ENCODE data around the gene KLHDC2. TPM values are rescaled to one million over a fixed set of nuclear protein-coding genes. Genes with fewer than 3 reads are reported as not detected.
A peak's percentile ranks its signal among the peaks of the same experiment; 100 is the strongest.

Gene KLHDC2
- polyA plus RNA-seq, 1 of the 3 experiments (the other 2 are of a cell fraction) = 41.1 TPM

- TF ChIP-seq SIN3A (IDR thresholded peaks at IDR 0.05; ENCODE audit: borderline replicate concordance, low read depth, low read length) (peak; percentile 81; the same call in 1 of the 2 replicates), RCOR1 (IDR thresholded peaks at IDR 0.05; ENCODE audit: low read length) (no peak), FOXJ3 (CRISPR knock-in tag; IDR thresholded peaks at IDR 0.05) (no peak), NRF1 (IDR thresholded peaks at IDR 0.05; ENCODE audit: low read depth, low read length) (no peak), CHD2 (IDR thresholded peaks at IDR 0.05; ENCODE audit: low read length, partially characterized antibody) (peak; percentile 18), RXRA (IDR thresholded peaks at IDR 0.05; ENCODE audit: borderline replicate concordance, low read depth) (0 out of 2 replicates have a peak, but pooled peaks have one; percentile 17), RAD21 (IDR thresholded peaks at IDR 0.05; ENCODE audit: low read length) (no peak), MEF2A (IDR thresholded peaks at IDR 0.05; ENCODE audit: borderline replicate concordance, low read depth) (no peak), FOSL2 (IDR thresholded peaks at IDR 0.05; ENCODE audit: borderline replicate concordance, low read depth) (no peak), JUND (IDR thresholded peaks at IDR 0.05) (no peak), FOXM1 (IDR thresholded peaks at IDR 0.05; ENCODE audit: low read depth) (0 out of 2 replicates have a peak, but pooled peaks have one; percentile 46), GABPA (IDR thresholded peaks at IDR 0.05; ENCODE audit: low read depth) (peak; percentile 84), MXI1 (IDR thresholded peaks at IDR 0.05; ENCODE audit: low read depth, low read length) (peak; percentile 61; the same call in 1 of the 2 replicates), YY1 (IDR thresholded peaks at IDR 0.05; ENCODE audit: low read depth) (peak; percentile 43; the same call in 1 of the 2 replicates), USF2 (IDR thresholded peaks at IDR 0.05; ENCODE audit: borderline replicate concordance, low read depth, low read length) (no peak), EZH2phosphoT487 (IDR thresholded peaks at IDR 0.05; ENCODE audit: borderline replicate concordance, low read depth) (no peak)
Observed at GRCh38 chr14:49767571-49768300, at the start of gene KLHDC2 (continued).

- Histone ChIP-seq H3K4me3 (ENCODE audit: low read depth in 2 of 2, low read length in 1 of 2) (no peak overlapping the region), H3K27ac (ENCODE audit: low read depth in 2 of 2, low read length in 1 of 2) (no peak overlapping the region), H3K9ac (no peak overlapping the region), H3F3A (replicated peaks; ENCODE audit: insufficient read depth) (no peaks in the 10 kb centered on the region), H3K9me2 (no peaks in the 10 kb centered on the region), H2AFZ (ENCODE audit: low read depth) (no peak overlapping the region), H3K9me3 (no peaks in the 10 kb centered on the region), H4K20me1 (ENCODE audit: insufficient read depth) (no peaks in the 10 kb centered on the region), H3K79me2 (ENCODE audit: insufficient read depth) (no peaks in the 10 kb centered on the region), H3K4me2 (no peak overlapping the region), H3K36me3 (replicated peaks in 1 of 2; ENCODE audit: control insufficient read depth in 1 of 2, insufficient read depth in 2 of 2, low read length in 1 of 2) (peaks cover 0 to 5% of the 10 kb centered on the region in 2 experiments), H3K27me3 (ENCODE audit: insufficient read depth) (no peaks in the 10 kb centered on the region), H3K4me1 (ENCODE audit: control insufficient read depth in 1 of 2, insufficient read depth in 2 of 2, low read depth in 1 of 2, low read length in 1 of 2) (no peaks in the 10 kb centered on the region)
- POLR2A ChIA-PET = no interaction called here
- CTCF ChIA-PET = no interaction called here
- DNase-seq = no peak
- no peak for TF ChIP-seq IRF3 (IDR thresholded peaks at IDR 0.05; ENCODE audit: low read depth, low read length)
- TF ChIP-seq EP300 (IDR thresholded peaks at IDR 0.05; ENCODE audit: borderline replicate concordance in 1 of 2, low read depth in 1 of 2, low read length in 1 of 2) = no peak
- no peak for TF ChIP-seq RCOR1 (IDR thresholded peaks at IDR 0.05; ENCODE audit: low read length)
- TF ChIP-seq FOXM1 (IDR thresholded peaks at IDR 0.05; ENCODE audit: low read depth) = no peak
- no peak for TF ChIP-seq USF1 (IDR thresholded peaks at IDR 0.05; ENCODE audit: borderline replicate concordance, low read depth)
- TF ChIP-seq ZBTB33 (IDR thresholded peaks at IDR 0.05; ENCODE audit: borderline replicate concordance, low read depth) = no peak
- no peak for TF ChIP-seq NRF1 (IDR thresholded peaks at IDR 0.05; ENCODE audit: low read depth, low read length)
- no peak for TF ChIP-seq SMC3 (IDR thresholded peaks at IDR 0.05; ENCODE audit: low read depth, low read length)
- TF ChIP-seq MEF2A (IDR thresholded peaks at IDR 0.05; ENCODE audit: borderline replicate concordance, low read depth) = no peak
- no peak for TF ChIP-seq POLR2AphosphoS5 (IDR thresholded peaks at IDR 0.05; ENCODE audit: low read depth, low read length)
- TF ChIP-seq PBX3 (IDR thresholded peaks at IDR 0.05) = no peak
- no peak for TF ChIP-seq EZH2phosphoT487 (IDR thresholded peaks at IDR 0.05; ENCODE audit: borderline replicate concordance, low read depth)
- no peak for TF ChIP-seq TCF12 (IDR thresholded peaks at IDR 0.05)
Observed at GRCh38 chr14:49720744-49721143, 47.2 kb upstream of the KLHDC2 start.

Measured in SK-N-SH (cell line).